ENCODE measurements around the gene RAB44.

RAB44 gene

DNA sequence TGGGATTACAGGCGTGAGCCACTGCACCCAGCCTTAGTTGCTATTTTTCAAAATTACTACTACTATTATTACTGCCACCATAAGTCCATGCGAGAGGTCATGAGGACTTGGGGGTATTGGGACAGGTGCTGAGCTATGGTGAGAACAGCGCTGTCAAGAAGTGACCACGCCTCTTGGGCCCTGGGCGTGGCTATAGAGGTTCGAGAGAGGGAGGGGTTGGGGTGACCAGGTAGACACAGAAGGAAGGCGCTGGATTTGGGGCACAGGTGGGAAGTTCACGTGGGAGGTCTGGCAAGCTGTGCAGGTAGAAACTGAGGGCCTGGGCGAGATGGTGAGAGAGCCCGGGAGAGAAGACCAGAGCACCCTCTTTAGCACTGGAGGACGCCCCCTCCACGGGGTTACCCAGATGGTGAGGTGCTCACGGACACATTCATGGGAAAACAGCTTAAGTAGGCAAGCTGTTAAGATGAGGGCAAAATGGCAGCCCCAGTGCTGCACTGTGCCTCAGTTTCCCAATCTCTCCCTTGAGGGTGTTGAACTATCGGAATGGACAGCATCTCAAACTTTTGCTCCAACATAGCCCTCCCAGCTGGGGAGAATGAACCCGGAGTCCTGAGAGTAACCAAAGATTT, 61.0 kb downstream of the RAB44 start:
- Histone ChIP-seq H3K4me1 (ENCODE audit: insufficient read depth, low read length) (peaks cover 5% of the 10 kb centered on the region; the same call in 1 of the 2 replicates), H3K9me3 (ENCODE audit: control insufficient read depth, insufficient read depth, low read length) (no peaks in the 10 kb centered on the region), H3K36me3 (ENCODE audit: insufficient read depth, low read length) (no peaks in the 10 kb centered on the region), H3K9ac (ENCODE audit: low read depth, low read length) (no peak overlapping the region)

DNA sequence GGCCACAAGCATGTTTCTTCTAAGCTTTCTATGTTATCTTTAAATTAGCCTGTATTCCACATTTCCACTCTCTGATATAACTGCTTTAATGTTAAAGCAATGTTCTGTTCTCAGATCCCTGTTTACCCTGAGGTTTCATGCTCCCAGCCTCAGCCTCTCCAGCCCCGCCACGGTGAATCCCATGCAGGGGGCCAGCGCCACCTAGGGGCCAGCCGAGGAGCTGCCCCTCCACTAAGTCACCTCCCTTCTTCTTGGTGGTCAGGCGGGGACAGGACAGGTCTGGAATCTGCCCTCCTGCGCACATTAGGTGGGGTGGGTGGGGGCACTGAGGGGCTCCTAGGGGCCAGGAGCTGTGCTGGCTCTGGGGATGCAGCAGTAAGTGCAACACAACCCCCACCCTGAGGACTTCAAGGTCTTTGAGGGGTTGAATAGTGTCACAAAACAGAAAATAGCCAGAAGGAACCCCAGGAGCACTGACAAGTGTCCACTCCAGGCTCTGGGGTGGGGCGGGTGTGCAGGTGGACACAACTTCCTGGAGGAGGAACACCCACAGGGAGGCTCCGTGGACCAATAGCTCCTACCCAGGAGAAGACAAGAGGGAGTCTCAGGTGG, 61.6 kb downstream of the RAB44 start:
- H3K4me1 ChIP-seq (ENCODE audit: insufficient read depth, low read length) = peaks cover 2% of the 10 kb centered on the region; the same call in 1 of the 2 replicates
- H3K9ac ChIP-seq (ENCODE audit: low read depth, low read length) = no peak overlapping the region
- no peaks in the 10 kb centered on the region for H3K9me3 ChIP-seq (ENCODE audit: control insufficient read depth, insufficient read depth, low read length)
- no peaks in the 10 kb centered on the region for H3K36me3 ChIP-seq (ENCODE audit: insufficient read depth, low read length)

DNA sequence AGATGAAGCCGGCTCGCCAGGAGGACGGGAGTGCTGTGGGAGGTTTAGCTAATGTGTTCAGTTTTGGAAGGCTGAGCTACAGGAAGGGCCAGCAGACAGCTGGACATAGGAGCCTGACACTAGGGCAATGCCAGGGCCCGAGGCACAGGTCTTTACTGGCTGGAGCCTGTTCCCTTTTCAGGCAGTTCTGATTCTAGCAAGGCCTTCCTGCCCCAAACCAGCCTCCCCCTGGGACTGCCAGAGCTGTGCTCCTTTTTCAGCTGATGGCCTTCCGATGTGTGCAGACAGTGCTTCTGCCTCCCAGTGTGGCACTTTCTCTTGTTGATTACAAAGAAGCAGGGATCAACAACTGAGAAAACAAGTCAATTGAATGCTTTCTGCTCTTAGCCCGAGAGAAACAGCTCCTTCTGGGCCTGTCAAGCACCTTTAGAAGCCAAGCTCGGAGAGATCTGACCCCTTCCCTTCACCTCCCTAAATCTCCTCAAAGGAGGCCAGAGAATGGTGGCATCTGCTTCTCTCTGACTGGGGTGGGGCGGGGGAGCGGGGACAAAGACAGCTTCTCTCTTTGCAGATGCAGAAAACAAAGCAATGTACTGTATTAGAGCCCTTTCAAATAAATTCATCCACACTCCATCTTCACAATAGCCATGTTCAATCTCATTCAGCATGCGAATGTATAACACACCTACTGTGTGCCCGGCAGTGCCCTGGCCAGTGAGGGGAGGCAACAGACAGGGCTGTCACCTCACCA, 63.2 kb downstream of the RAB44 start:
- no peaks in the 10 kb centered on the region for H3K9me3 ChIP-seq (ENCODE audit: control insufficient read depth, insufficient read depth, low read length)
- no peaks in the 10 kb centered on the region for H3K36me3 ChIP-seq (ENCODE audit: insufficient read depth, low read length)
- H3K9ac ChIP-seq (ENCODE audit: low read depth, low read length) = no peak overlapping the region

DNA sequence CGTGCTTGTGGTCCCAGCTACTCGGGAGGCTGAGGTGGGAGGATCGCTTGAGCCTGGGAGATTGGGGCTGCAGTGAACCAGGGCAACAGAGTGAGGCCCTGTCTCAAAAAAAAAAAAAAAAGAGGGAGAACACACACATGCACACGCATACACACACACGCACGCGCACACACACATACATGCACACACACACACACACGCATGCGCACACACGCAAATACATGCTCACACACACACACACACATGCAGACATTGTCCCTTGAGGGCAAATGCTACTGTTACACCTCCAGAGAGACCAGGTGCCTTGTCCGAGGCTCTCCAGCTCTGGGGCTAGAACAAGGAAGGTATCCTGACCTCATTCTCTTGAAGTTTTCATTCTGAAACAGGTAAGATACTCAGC, 64.5 kb downstream of the RAB44 start:
- Histone ChIP-seq H3K4me1 (ENCODE audit: insufficient read depth, low read length) (no peaks in the 10 kb centered on the region), H3K9me3 (ENCODE audit: control insufficient read depth, insufficient read depth, low read length) (no peaks in the 10 kb centered on the region), H3K9ac (ENCODE audit: low read depth, low read length) (no peak overlapping the region), H3K36me3 (ENCODE audit: insufficient read depth, low read length) (no peaks in the 10 kb centered on the region)

More for the DNA sequence above, 63.2 kb downstream of the RAB44 start:
- H3K4me1 ChIP-seq (ENCODE audit: insufficient read depth, low read length) = no peaks in the 10 kb centered on the region

DNA sequence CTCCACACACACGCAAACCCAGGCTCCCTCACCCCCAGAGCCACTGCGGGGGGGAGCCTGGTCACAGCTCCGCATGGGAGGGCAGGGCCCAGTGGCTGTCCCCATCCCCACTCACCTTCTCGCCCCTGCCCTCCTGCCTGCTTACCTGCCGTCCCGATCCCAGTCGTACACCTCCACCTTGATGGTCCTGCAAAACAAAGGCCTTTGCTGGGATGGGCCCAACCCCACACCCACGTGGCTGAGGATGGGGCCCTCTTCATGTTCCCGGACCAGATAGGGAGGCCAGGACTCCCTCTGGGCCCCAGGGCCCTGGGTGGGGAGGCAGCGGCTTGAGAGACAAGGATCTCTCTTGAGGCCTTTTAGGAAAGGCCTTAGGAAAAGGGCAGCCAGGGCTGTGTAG, 67.6 kb downstream of the RAB44 start:
- H3K4me1 ChIP-seq (ENCODE audit: insufficient read depth, low read length) = peaks cover 12% of the 10 kb centered on the region; the same call in 1 of the 2 replicates
- no peak overlapping the region for H3K9ac ChIP-seq (ENCODE audit: low read depth, low read length)
- H3K36me3 ChIP-seq (ENCODE audit: insufficient read depth, low read length) = no peaks in the 10 kb centered on the region
- H3K9me3 ChIP-seq (ENCODE audit: control insufficient read depth, insufficient read depth, low read length) = no peaks in the 10 kb centered on the region

DNA sequence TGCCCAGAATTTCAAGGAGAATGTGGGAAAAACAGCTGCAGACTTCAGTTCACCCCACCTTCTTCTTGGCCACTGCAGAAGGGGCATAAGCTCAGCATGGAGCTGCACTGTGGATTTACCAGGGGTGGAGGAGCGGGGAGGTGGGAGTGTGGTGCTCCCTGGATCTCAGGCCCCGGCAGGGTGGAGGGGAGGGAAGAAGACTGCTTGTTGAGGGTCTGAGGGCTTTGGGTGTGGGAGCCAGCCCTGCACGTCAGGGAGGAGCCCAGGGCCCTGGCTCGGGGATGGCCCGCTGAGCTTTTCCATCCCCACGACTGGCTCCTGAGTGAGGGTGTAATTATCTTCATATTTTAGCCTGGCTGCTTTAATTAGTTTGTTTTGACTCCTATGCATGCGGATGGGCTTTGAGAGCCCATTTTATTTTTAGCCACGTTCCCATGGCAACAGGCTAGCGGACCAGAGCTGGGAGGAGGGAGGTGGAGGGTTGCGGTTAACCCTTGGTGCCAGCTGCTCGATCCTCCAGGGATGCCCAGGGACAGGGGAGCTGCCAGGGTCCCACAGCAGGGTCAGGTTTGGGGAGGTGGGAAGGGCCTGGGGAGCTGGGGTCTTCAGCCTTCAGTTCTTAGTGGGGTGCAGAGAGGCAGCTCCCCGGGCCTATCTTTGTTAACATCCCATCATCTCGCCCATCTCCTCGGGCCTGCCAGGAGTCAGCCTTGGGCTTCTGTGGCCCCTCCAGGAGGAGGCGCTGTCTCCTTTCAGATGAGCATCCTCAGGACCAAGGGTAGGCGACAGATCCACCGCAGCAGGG, 68.2 kb downstream of the RAB44 start:
- no peaks in the 10 kb centered on the region for H3K9me3 ChIP-seq (ENCODE audit: control insufficient read depth, insufficient read depth, low read length)
- H3K9ac ChIP-seq (ENCODE audit: low read depth, low read length) = no peak overlapping the region
- H3K36me3 ChIP-seq (ENCODE audit: insufficient read depth, low read length) = no peaks in the 10 kb centered on the region
- peaks cover 12% of the 10 kb centered on the region; the same call in 1 of the 2 replicates for H3K4me1 ChIP-seq (ENCODE audit: insufficient read depth, low read length)

DNA sequence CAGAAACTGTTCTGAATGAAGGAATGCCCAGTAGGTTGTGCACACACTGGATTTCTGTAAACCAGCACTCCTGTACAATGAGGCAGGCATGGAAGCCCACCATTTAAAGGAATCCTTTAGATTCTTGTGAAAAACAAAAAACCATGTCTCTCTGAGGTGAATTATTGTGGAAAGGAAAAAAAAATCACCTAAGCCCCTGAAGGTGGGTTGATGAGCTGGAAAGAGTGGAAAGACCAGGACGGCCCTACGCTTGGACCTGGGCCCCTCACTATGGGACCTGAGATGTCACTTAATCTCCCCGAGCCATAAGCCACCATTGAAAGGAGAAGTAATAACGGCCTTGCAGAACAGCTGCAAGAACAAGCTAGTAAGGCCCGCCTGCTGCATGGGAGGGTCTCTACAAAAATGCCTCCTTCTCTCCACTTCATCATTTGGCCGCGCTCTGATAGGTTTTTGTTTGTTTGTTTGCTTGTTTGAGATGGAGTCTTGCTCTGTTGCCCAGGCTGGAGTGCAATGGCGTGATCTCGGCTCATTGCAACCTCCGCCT, 68.8 kb downstream of the RAB44 start:
- Histone ChIP-seq H3K9ac (ENCODE audit: low read depth, low read length) (no peak overlapping the region), H3K36me3 (ENCODE audit: insufficient read depth, low read length) (no peaks in the 10 kb centered on the region), H3K4me1 (ENCODE audit: insufficient read depth, low read length) (peaks cover 12% of the 10 kb centered on the region; the same call in 1 of the 2 replicates), H3K9me3 (ENCODE audit: control insufficient read depth, insufficient read depth, low read length) (no peaks in the 10 kb centered on the region)

DNA sequence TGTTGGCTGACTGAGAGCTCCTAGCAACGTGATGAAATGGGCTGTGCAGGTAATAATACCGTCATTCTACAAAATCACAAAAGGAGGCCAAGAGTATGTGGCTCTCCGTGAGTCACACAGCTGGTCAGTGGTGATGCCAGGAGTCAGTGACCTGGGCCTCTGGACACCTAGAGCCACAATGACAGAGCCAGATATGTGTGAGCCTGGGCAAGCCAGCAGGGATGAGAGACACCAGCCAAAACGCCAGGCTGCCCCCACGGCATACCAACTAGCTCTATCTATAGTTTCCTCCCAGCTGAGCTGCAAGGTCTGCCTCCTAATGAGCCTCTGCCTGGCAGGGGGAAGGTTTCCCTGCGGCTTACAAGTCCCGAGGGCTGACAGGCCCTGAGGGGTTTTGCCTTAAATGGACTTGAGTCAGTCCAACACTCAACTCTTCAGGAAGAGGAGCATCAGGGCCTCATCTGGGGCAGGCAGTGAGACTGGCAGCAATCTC, 71.6 kb downstream of the RAB44 start:
- Histone ChIP-seq H3K9me3 (ENCODE audit: control insufficient read depth, insufficient read depth, low read length) (no peaks in the 10 kb centered on the region), H3K4me1 (ENCODE audit: insufficient read depth, low read length) (peaks cover 12% of the 10 kb centered on the region; the same call in 1 of the 2 replicates), H3K9ac (ENCODE audit: low read depth, low read length) (no peak overlapping the region), H3K36me3 (ENCODE audit: insufficient read depth, low read length) (no peaks in the 10 kb centered on the region)

DNA sequence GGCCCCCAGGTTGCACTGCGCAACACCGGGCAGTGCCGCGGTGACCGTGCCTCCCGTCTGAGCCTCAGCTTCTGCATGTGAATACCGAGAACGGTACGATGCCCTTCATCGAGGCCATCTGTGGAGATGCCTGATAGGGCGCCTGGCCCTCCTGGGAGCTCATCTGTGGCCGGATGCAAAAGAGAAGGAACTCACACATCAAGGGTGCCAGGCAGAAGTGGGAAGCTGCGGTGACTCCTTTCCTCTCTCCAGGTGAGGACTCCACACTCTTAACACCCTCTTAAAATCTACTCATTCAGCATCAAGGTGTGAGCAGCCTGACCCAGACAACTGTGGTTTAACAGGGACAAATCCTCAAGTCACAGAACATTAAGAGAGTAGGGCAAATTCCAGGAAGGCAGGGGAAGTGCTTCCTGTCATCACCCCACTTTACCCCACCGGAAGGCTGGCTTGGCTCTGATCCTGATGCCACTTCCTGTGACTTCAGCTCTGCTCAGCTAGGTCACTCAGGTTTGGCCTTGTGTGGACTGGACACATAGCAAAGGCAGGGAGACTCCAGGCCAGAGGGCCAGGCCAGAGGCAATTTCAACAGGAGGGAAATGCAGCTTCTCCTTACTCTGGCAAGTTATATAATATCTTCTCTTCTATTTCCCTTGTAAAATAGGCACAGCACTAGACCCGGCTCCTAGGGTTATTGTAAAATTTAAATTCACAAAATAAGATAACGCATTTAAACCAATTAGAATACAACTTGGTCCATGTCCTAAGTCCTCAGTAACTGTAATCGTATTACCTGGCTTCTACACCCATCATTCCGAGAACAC, 72.3 kb downstream of the RAB44 start:
- Histone ChIP-seq H3K9ac (ENCODE audit: low read depth, low read length) (no peak overlapping the region), H3K4me1 (ENCODE audit: insufficient read depth, low read length) (peaks cover 12% of the 10 kb centered on the region; the same call in 1 of the 2 replicates), H3K9me3 (ENCODE audit: control insufficient read depth, insufficient read depth, low read length) (no peaks in the 10 kb centered on the region), H3K36me3 (ENCODE audit: insufficient read depth, low read length) (no peaks in the 10 kb centered on the region)

DNA sequence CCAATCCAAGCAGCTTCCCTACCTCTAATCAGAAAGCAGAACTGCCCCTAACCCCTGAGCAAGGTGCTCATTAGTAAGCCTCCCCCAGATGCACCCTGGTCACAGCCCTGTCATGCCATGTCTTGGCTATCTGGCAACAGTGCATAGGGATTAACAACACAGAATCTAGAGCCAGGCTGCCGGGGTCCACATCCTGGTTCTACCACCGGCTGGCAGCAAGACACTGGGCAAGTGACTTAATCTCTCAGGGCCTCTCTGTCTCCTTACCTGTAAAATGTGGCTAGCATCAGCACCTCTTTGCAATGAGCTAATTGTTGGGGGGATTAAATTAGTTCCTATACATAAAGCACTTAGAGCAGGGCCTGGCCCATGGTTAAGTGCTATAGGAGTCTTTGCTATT, 73.5 kb downstream of the RAB44 start:
- Histone ChIP-seq H3K4me1 (ENCODE audit: insufficient read depth, low read length) (peaks cover 12% of the 10 kb centered on the region; the same call in 1 of the 2 replicates), H3K9ac (ENCODE audit: low read depth, low read length) (no peak overlapping the region), H3K9me3 (ENCODE audit: control insufficient read depth, insufficient read depth, low read length) (no peaks in the 10 kb centered on the region), H3K36me3 (ENCODE audit: insufficient read depth, low read length) (no peaks in the 10 kb centered on the region)

DNA sequence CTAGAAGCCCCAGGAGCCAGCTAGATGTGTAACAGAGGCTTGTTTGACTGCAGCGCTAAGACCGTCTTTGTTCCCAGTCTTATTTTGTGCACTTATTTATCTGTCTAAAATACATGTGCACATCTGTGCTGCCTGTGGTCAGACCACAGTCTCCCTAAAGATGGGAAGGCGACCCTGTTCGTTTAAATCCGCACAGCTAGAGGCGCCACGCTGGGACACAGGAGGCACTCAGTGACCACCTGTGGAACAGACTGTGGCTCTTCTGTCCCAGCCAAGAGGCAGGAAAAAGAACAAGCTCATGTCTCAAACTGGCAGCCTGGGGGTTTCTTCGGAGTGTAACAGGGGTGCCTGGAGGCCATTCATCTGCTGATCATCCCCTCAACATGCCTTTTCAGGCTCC, 74.8 kb downstream of the RAB44 start:
- Histone ChIP-seq H3K9ac (ENCODE audit: low read depth, low read length) (no peak overlapping the region), H3K4me1 (ENCODE audit: insufficient read depth, low read length) (peaks cover 12% of the 10 kb centered on the region; the same call in 1 of the 2 replicates), H3K9me3 (ENCODE audit: control insufficient read depth, insufficient read depth, low read length) (no peaks in the 10 kb centered on the region), H3K36me3 (ENCODE audit: insufficient read depth, low read length) (no peaks in the 10 kb centered on the region)

DNA sequence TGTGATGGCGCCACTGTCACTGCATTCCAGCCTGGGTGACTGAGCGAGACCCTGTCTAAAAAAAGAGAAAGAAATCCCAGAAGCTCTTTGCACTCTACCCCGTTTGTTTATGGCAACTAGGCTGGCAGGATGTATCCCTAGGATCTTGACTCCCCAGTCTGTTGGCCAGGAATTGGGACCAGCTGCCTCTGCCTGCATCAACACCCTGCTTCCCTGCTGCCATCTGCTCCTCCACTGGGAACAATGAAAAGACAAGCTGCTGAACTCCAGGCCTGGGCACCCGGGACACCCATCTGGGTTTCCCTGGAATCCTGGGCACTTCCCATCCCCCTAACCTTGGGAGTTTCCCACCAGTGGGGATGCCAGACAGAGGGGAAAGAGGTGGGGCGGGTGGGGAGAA, 76.7 kb downstream of the RAB44 start:
- Histone ChIP-seq H3K4me1 (ENCODE audit: insufficient read depth, low read length) (peaks cover 10% of the 10 kb centered on the region; the same call in 1 of the 2 replicates), H3K9me3 (ENCODE audit: control insufficient read depth, insufficient read depth, low read length) (no peaks in the 10 kb centered on the region), H3K9ac (ENCODE audit: low read depth, low read length) (no peak overlapping the region), H3K36me3 (ENCODE audit: insufficient read depth, low read length) (no peaks in the 10 kb centered on the region)

DNA sequence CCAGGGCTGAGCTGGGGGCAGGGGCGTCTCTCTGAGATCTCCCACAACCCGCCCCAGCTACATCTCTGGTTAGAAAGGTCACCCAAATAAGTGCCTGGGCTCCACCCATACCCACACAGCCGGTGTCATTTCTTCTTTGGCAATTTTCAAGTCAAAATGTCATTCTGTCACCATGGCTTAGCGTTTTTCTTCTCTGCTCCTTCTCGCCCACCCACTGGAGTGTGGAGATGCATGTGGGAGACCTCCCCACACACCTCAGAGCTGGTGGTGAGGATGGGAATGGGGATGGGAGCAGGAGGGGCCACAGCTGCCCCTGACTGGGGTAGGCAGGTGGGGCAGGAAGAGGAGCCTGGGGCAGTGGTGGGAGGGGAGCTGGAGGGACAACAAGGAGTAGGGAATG, 78.5 kb downstream of the RAB44 start:
- H3K9ac ChIP-seq (ENCODE audit: low read depth, low read length) = no peak overlapping the region
- peaks cover 7% of the 10 kb centered on the region; the same call in 1 of the 2 replicates for H3K4me1 ChIP-seq (ENCODE audit: insufficient read depth, low read length)
- no peaks in the 10 kb centered on the region for H3K9me3 ChIP-seq (ENCODE audit: control insufficient read depth, insufficient read depth, low read length)
- no peaks in the 10 kb centered on the region for H3K36me3 ChIP-seq (ENCODE audit: insufficient read depth, low read length)
